Mesenchymal stem cell (in vitro differentiated cells and primary cell): Measurements from ENCODE around the gene TEAD1.

Source experiments
- DNase-seq: peaks from one replicate; pipeline ENCODE4 v3.0.0-alpha.2; 2013
- H2AFZ ChIP-seq: one replicate; pipeline ENCODE4 v1.6.1; 2013; ENCODE audit warnings: low read depth, mild to moderate bottlenecking, control low read depth, inconsistent platforms, low read length, moderate library complexity
- H2AK5ac ChIP-seq: 2 replicates; pipeline ENCODE4 v1.6.1; 2013; ENCODE audit warnings: low read length, moderate library complexity, mild to moderate bottlenecking, inconsistent platforms; ENCODE audit not compliant: severe bottlenecking
- H2BK120ac ChIP-seq: one replicate; pipeline ENCODE4 v1.6.1; 2013; ENCODE audit warnings: low read depth, mild to moderate bottlenecking, inconsistent platforms, low read length, moderate library complexity
- H2BK12ac ChIP-seq, 2 experiments: one replicate each; pipeline ENCODE4 v1.6.1; 2013; ENCODE audit warnings: inconsistent platforms in 2 of 2, low read length in 2 of 2, mild to moderate bottlenecking in 2 of 2, moderate library complexity in 2 of 2, control low read depth in 1 of 2
- H2BK15ac ChIP-seq: one replicate; pipeline ENCODE4 v1.6.1; 2013; ENCODE audit warnings: mild to moderate bottlenecking, low read depth, inconsistent platforms; ENCODE audit not compliant: poor library complexity, severe bottlenecking
- H2BK5ac ChIP-seq: 2 replicates; pipeline ENCODE4 v1.6.1; 2013; ENCODE audit warnings: low read depth, mild to moderate bottlenecking, low read length, control low read depth, inconsistent platforms; ENCODE audit not compliant: poor library complexity, severe bottlenecking
- H3K14ac ChIP-seq, 2 experiments: one replicate each; pipeline ENCODE4 v1.6.1; 2013; ENCODE audit warnings: inconsistent platforms in 2 of 2, low read length in 2 of 2, control low read depth in 1 of 2, mild to moderate bottlenecking in 1 of 2, moderate library complexity in 1 of 2
- H3K18ac ChIP-seq, 2 experiments: one replicate each; pipeline ENCODE4 v1.6.1; 2013; ENCODE audit warnings: inconsistent platforms in 2 of 2, low read length in 2 of 2, control low read depth in 1 of 2, low read depth in 1 of 2, mild to moderate bottlenecking in 1 of 2
- H3K23ac ChIP-seq, 2 experiments: one replicate each; pipeline ENCODE4 v1.6.1; 2013; ENCODE audit warnings: inconsistent platforms in 2 of 2, low read length in 2 of 2, mild to moderate bottlenecking in 2 of 2, moderate library complexity in 2 of 2, control low read depth in 1 of 2
- H3K27ac ChIP-seq: 2 replicates; pipeline ENCODE4 v1.5.1; 2013; ENCODE audit warnings: mild to moderate bottlenecking, moderate library complexity, low read length, control low read depth, inconsistent platforms; ENCODE audit not compliant: poor library complexity, severe bottlenecking
- H3K27me3 ChIP-seq, 2 experiments: 2 replicates each; pipeline versions ENCODE4 v1.6.1 to v1.7.0; 2013; ENCODE audit warnings: low read length in 2 of 2, mild to moderate bottlenecking in 2 of 2, moderate library complexity in 2 of 2, control low read depth in 1 of 2, inconsistent platforms in 1 of 2; ENCODE audit not compliant: control insufficient read depth in 1 of 2, insufficient read depth in 1 of 2
- H3K36me3 ChIP-seq, 2 experiments: 2 replicates each; pipeline versions ENCODE4 v1.6.1 to v1.7.0; 2013; ENCODE audit warnings: low read length in 2 of 2, control low read depth in 1 of 2, inconsistent platforms in 1 of 2, low read depth in 1 of 2, mild to moderate bottlenecking in 1 of 2; ENCODE audit not compliant: insufficient read depth in 2 of 2, control insufficient read depth in 1 of 2
- H3K4ac ChIP-seq, 2 experiments: one replicate each; pipeline ENCODE4 v1.6.1; 2013; ENCODE audit warnings: inconsistent platforms in 2 of 2, low read length in 2 of 2, mild to moderate bottlenecking in 2 of 2, moderate library complexity in 2 of 2, control low read depth in 1 of 2, low read depth in 1 of 2
- H3K4me1 ChIP-seq: 2 replicates; pipeline ENCODE4 v1.6.1; 2013; ENCODE audit warnings: low read depth, low read length, control low read depth; ENCODE audit not compliant: control insufficient read depth, insufficient read depth
- H3K4me2 ChIP-seq: 2 replicates; pipeline ENCODE4 v1.6.1; 2013; ENCODE audit warnings: low read length, mild to moderate bottlenecking, inconsistent platforms; ENCODE audit not compliant: poor library complexity, severe bottlenecking
- H3K4me3 ChIP-seq, 2 experiments: 2 replicates each; pipeline versions ENCODE4 v1.5.1 to v1.7.0; 2013; ENCODE audit warnings: low read length in 2 of 2, mild to moderate bottlenecking in 2 of 2, control low read depth in 1 of 2, low read depth in 1 of 2; ENCODE audit not compliant: insufficient read depth in 1 of 2
- H3K79me1 ChIP-seq: replicated peaks from 2 replicates; pipeline ENCODE4 v1.6.1; 2013; ENCODE audit warnings: mild to moderate bottlenecking, control low read depth, low read length, inconsistent platforms; ENCODE audit not compliant: poor library complexity, severe bottlenecking
- H3K9ac ChIP-seq: 2 replicates; pipeline ENCODE4 v1.7.0; 2013; ENCODE audit warnings: mild to moderate bottlenecking, low read length, moderate library complexity
- H3K9me3 ChIP-seq: 2 replicates; pipeline ENCODE4 v1.7.0; 2013; ENCODE audit warnings: mild to moderate bottlenecking, low read length; ENCODE audit not compliant: control insufficient read depth
- H4K8ac ChIP-seq: one replicate; pipeline ENCODE4 v1.6.1; 2013; ENCODE audit warnings: inconsistent platforms, mild to moderate bottlenecking, low read length, moderate library complexity
- H4K91ac ChIP-seq: one replicate; pipeline ENCODE4 v1.6.1; 2013; ENCODE audit warnings: mild to moderate bottlenecking, low read length, inconsistent platforms
- WGBS: methylation state at CpG from one replicate; pipeline ENCODE4 v1.1.7; 2013; ENCODE audit warnings: mixed read lengths; 5-methylcytosine and 5-hydroxymethylcytosine counted together

TEAD1 gene

GRCh38 chr11:12687216-12687623 is 13.0 kb downstream of the TEAD1 start:
- 67% methylated on average over 1 of the region's 1 CpG for WGBS
- Histone ChIP-seq H3K9ac (peak overlapping the region; percentile 46), H2AFZ (no peak overlapping the region), H2AK5ac (peak overlapping the region; percentile 31), H3K23ac (no peak overlapping the region), H2BK12ac (no peak overlapping the region), H3K4ac (peak overlapping the region in 1 of 2 experiments; percentile 57), H4K8ac (peak overlapping the region; percentile 27), H3K4me1 (peaks cover 18% of the 10 kb centered on the region), H3K27me3 (no peaks in the 10 kb centered on the region), H2BK5ac (no peak overlapping the region), H2BK15ac (no peak overlapping the region), H3K18ac (peak overlapping the region in 1 of 2 experiments; percentile 58), H3K4me3 (no peak overlapping the region), H3K79me1 (no peaks in the 10 kb centered on the region), H3K27ac (no peak overlapping the region), H3K9me3 (no peaks in the 10 kb centered on the region), H4K91ac (no peak overlapping the region), H3K4me2 (no peak overlapping the region), H2BK120ac (no peak overlapping the region), H3K14ac (no peak overlapping the region), H3K36me3 (peaks cover 0 to 3% of the 10 kb centered on the region in 2 experiments)
- DNase-seq: no peak

GRCh38 chr11:12687740-12688139 is 13.5 kb downstream of the TEAD1 start:
- DNase-seq: no peak
- 51% methylated on average over 3 of the region's 3 CpGs for WGBS
- Histone ChIP-seq H2BK5ac (no peak overlapping the region), H4K8ac (peak overlapping the region; percentile 45), H3K79me1 (no peaks in the 10 kb centered on the region), H3K4me3 (no peak overlapping the region), H4K91ac (peak overlapping the region; percentile 70), H3K27ac (no peak overlapping the region), H3K18ac (peak overlapping the region; percentile 45 to 63), H2AFZ (no peak overlapping the region), H3K14ac (peak overlapping the region in 1 of 2 experiments; percentile 26), H2AK5ac (peak overlapping the region; percentile 40), H3K36me3 (no peaks in the 10 kb centered on the region), H3K4ac (peak overlapping the region; percentile 54 to 57), H3K9me3 (no peaks in the 10 kb centered on the region), H3K23ac (peak overlapping the region in 1 of 2 experiments; percentile 30), H3K9ac (no peak overlapping the region), H3K4me1 (peaks cover 19% of the 10 kb centered on the region), H2BK15ac (peak overlapping the region; percentile 12), H2BK12ac (peak overlapping the region; percentile 9 to 21), H3K27me3 (no peaks in the 10 kb centered on the region), H3K4me2 (no peak overlapping the region), H2BK120ac (peak overlapping the region; percentile 81)

GRCh38 chr11:12689029-12689755 is 15.0 kb downstream of the TEAD1 start:
- WGBS: 76% methylated on average over 3 of the region's 3 CpGs
- Histone ChIP-seq H2AK5ac (peak overlapping the region; percentile 6), H3K18ac (peak overlapping the region in 1 of 2 experiments; percentile 68), H3K4me2 (no peak overlapping the region), H4K91ac (no peak overlapping the region), H3K9ac (peak overlapping the region; percentile 36), H2BK15ac (no peak overlapping the region), H3K36me3 (no peaks in the 10 kb centered on the region), H3K14ac (no peak overlapping the region), H3K23ac (no peak overlapping the region), H2BK120ac (no peak overlapping the region), H3K4me3 (peak overlapping the region in 1 of 2 experiments; percentile 3), H4K8ac (no peak overlapping the region), H2AFZ (no peak overlapping the region), H2BK5ac (no peak overlapping the region), H3K27me3 (no peaks in the 10 kb centered on the region), H2BK12ac (peak overlapping the region in 1 of 2 experiments; percentile 29), H3K79me1 (no peaks in the 10 kb centered on the region), H3K4me1 (peaks cover 24% of the 10 kb centered on the region), H3K9me3 (no peaks in the 10 kb centered on the region), H3K27ac (no peak overlapping the region), H3K4ac (peak overlapping the region in 1 of 2 experiments; percentile 66)
- no peak for DNase-seq

GRCh38 chr11:12690663-12691062 is 16.4 kb downstream of the TEAD1 start:
- WGBS: 96% methylated on average over 5 of the region's 8 CpGs
- H2BK15ac ChIP-seq: peak overlapping the region; percentile 4

More at GRCh38 chr11:12690663-12691062, 16.4 kb downstream of the TEAD1 start:
- no peak overlapping the region for H3K4me3 ChIP-seq
- no peak for DNase-seq
- H3K9me3 ChIP-seq: no peaks in the 10 kb centered on the region
- no peak overlapping the region for H3K14ac ChIP-seq
- no peak overlapping the region for H2AK5ac ChIP-seq
- H2BK12ac ChIP-seq: peak overlapping the region; percentile 7 to 14
- H4K91ac ChIP-seq: peak overlapping the region; percentile 9
- H3K18ac ChIP-seq: peak overlapping the region in 1 of 2 experiments; percentile 10
- no peak overlapping the region for H3K23ac ChIP-seq
- H3K27ac ChIP-seq: no peak overlapping the region
- no peak overlapping the region for H3K9ac ChIP-seq
- no peak overlapping the region for H3K4me2 ChIP-seq
- no peaks in the 10 kb centered on the region for H3K36me3 ChIP-seq
- no peaks in the 10 kb centered on the region for H3K27me3 ChIP-seq
- peak overlapping the region in 1 of 2 experiments; percentile 8 for H3K4ac ChIP-seq
- H2AFZ ChIP-seq: no peak overlapping the region
- H2BK5ac ChIP-seq: no peak overlapping the region
- H2BK120ac ChIP-seq: no peak overlapping the region
- H4K8ac ChIP-seq: no peak overlapping the region
- H3K79me1 ChIP-seq: no peaks in the 10 kb centered on the region
- H3K4me1 ChIP-seq: peaks cover 23% of the 10 kb centered on the region
